Peyer's patch (tissue), 4 donors: Measurements from ENCODE around the gene MRPL50. TPM values are rescaled to one million over a fixed set of nuclear protein-coding genes. Genes with fewer than 3 reads are reported as not detected.
A peak's percentile ranks its signal among the peaks of the same experiment; 100 is the strongest.

Experiments
- DNase-seq, 3 donors: peaks; one replicate each; pipeline ENCODE4 v3.0.0-alpha.2; 2017 to 2019
- H3K27ac ChIP-seq, 4 donors: fragments of 200-600 bp; sonication (generic); one replicate each; pipeline ENCODE4 v1.5.1; 2016 to 2019
- H3K27me3 ChIP-seq, 2 donors: fragments of 200-600 bp; sonication (generic); one replicate each; pipeline ENCODE4 v1.5.1; 2019
- H3K36me3 ChIP-seq, 3 donors: fragments of 200-600 bp; sonication (generic); one replicate each; pipeline ENCODE4 v1.5.1; 2016 to 2019
- H3K4me1 ChIP-seq, 4 donors: fragments of 200-600 bp; sonication (generic); one replicate each; pipeline ENCODE4 v1.5.1; 2016 to 2019
- H3K4me3 ChIP-seq, 4 donors: fragments of 200-600 bp; sonication (generic); 1 replicate in 3 of 4; 2 replicates in 1 of 4; pipeline ENCODE4 v1.5.1; 2016 to 2019; ENCODE audit warnings: mild to moderate bottlenecking in 1 of 4
- H3K9me3 ChIP-seq, 4 donors: fragments of 200-600 bp; sonication (generic); one replicate each; pipeline ENCODE4 v1.5.1; 2016 to 2019; ENCODE audit warnings: mild to moderate bottlenecking in 1 of 4
- POLR2A ChIP-seq, 2 donors: fragments of 450-650 bp; IDR thresholded peaks; one replicate each; pipeline ENCODE4 v1.5.1; 2017; ENCODE audit warnings: antibody characterized with exemption in 2 of 2, mild to moderate bottlenecking in 2 of 2, moderate library complexity in 2 of 2
- total RNA-seq, 4 donors: library from RNA; depleted of rRNA; stranded (reverse); fragments of >200 nt; gene quantifications; one replicate each; pipeline ENCODE4 v1.1.0, GENCODE V29; 2016
- TF ChIP-seq, protein P1 (sequence below), 6 experiments: fragments of 450-650 bp in 4 of 6; fragments of 200-600 bp in 2 of 6; sonication (generic) in 1 of 6; IDR thresholded peaks; one replicate each; pipeline ENCODE4 v1.5.1; 2017 to 2019; ENCODE audit warnings: antibody characterized with exemption in 6 of 6, mild to moderate bottlenecking in 3 of 6, moderate library complexity in 1 of 6

Gene MRPL50
- total RNA-seq, 4 donors from 2014 or later = 5.3 to 10.7 (median 8.9) TPM

DNA sequence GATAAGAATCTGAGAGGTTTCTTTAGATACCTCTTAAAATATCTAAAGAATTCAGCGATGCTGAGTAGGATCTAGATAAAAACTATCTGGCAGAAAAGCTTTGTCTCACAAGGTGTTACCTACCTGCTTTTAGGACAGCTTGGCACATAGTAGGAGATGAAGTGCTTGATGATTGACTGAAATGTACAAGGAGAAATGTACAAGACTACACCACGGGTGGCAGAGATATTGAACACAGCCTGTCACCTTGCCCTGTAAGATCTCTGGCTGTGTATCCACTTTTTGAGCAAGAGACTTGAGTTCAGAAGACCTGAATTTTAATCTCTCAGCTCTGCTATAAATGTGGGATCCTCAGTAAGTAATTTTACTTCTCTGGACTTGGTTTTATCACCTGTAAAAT lies 21.4 kb upstream of the MRPL50 start:
- no peaks in the 10 kb centered on the region for H3K27me3 ChIP-seq
- no peak overlapping the region for H3K4me3 ChIP-seq
- TF ChIP-seq, protein P1, sequence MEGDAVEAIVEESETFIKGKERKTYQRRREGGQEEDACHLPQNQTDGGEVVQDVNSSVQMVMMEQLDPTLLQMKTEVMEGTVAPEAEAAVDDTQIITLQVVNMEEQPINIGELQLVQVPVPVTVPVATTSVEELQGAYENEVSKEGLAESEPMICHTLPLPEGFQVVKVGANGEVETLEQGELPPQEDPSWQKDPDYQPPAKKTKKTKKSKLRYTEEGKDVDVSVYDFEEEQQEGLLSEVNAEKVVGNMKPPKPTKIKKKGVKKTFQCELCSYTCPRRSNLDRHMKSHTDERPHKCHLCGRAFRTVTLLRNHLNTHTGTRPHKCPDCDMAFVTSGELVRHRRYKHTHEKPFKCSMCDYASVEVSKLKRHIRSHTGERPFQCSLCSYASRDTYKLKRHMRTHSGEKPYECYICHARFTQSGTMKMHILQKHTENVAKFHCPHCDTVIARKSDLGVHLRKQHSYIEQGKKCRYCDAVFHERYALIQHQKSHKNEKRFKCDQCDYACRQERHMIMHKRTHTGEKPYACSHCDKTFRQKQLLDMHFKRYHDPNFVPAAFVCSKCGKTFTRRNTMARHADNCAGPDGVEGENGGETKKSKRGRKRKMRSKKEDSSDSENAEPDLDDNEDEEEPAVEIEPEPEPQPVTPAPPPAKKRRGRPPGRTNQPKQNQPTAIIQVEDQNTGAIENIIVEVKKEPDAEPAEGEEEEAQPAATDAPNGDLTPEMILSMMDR (IDR thresholded peaks at IDR 0.05) = no peak
- no peak for TF ChIP-seq POLR2A (IDR thresholded peaks at IDR 0.05)

DNA sequence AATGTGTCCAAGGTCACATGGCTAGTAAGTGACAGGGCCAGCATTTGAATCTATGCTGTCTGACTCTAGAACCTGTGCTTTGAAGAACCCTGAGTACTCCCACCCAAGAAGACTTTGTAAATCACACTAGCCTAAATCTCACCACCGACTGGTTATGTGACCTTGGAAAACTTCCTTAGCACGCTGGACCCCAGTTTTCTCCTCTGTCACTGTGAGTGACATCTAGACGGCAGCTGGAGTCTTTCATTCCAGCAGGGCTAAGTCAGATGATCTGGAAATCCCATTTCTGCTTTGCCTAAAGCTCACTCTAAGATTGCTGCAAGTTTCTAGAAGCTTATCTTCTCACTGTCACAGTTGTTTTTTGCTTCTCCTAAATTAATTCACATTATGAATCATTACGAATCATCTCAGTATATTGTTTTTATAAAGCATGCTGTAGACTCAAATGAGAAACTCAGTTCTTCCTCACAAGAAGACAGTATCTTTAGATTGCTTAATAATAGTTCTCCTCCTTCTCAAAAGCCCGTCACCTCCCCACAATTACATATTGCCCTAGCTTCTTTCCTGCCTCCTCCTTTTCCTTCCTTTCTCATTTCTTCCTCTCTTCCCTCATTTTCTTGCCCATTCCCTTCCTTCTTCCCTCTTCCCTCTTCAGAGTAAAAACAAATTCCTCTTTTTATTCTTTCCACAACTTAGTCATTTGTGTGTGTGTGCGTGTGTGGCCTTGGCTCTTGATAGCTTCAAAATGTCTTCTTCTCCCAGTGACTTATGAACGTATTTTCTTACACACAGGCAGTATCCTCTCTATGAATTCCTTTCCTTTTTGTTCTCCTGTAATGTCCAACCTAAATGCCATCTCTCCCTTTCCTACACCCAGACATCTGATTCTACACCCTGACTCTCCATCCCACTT lies 20.4 kb upstream of the MRPL50 start:
- Histone ChIP-seq H3K27ac (peak overlapping the region in 1 of 4 donors; percentile 17), H3K9me3 (peaks cover 0 to 6% (median under 1%) of the 10 kb centered on the region in 4 donors)

More for the DNA sequence above, 21.4 kb upstream of the MRPL50 start:
- Histone ChIP-seq H3K36me3 (peaks cover 0 to 18% (median 0%) of the 10 kb centered on the region in 3 donors), H3K4me1 (no peaks in the 10 kb centered on the region), H3K9me3 (peaks cover 0 to 6% (median 0%) of the 10 kb centered on the region in 4 donors), H3K27ac (no peak overlapping the region)
- no peak for DNase-seq

DNA sequence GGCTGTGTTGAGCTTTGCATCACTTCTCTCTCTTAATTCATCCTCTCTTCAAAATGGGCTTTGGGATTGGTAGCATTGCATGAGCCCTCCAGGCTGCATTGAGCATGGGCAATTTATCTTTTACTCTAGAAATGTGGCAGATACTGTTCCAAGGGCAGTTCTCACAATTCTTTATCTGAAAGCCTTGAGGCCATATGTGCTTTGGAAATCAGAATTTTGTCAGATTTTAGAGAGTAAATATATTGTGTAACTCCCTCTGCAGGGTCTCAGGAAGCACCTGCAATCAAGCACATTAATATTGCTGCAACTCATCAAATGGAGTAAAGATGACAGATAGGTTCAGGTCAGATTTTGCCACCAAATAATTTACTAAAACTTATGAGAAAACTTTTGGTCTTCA lies 19.6 kb upstream of the MRPL50 start:
- no peak for DNase-seq
- H3K27ac ChIP-seq = no peak overlapping the region
- peaks cover 0 to 3% (median 0%) of the 10 kb centered on the region in 3 donors for H3K36me3 ChIP-seq
- no peaks in the 10 kb centered on the region for H3K27me3 ChIP-seq
- H3K4me1 ChIP-seq = no peaks in the 10 kb centered on the region
- TF ChIP-seq POLR2A (IDR thresholded peaks at IDR 0.05) = peak in 1 of 2 donors; percentile 1
- TF ChIP-seq, protein P1 (IDR thresholded peaks at IDR 0.05) = no peak
- no peak overlapping the region for H3K4me3 ChIP-seq
- peaks cover 0 to 9% (median 3%) of the 10 kb centered on the region in 4 donors for H3K9me3 ChIP-seq

More for the DNA sequence above, 20.4 kb upstream of the MRPL50 start:
- peaks cover 0 to 10% (median 0%) of the 10 kb centered on the region in 3 donors for H3K36me3 ChIP-seq
- TF ChIP-seq POLR2A (IDR thresholded peaks at IDR 0.05) = peak; percentile 10 to 17
- TF ChIP-seq, protein P1 (IDR thresholded peaks at IDR 0.05) = no peak
- no peak for DNase-seq
- H3K27me3 ChIP-seq = no peaks in the 10 kb centered on the region
- H3K4me3 ChIP-seq = no peak overlapping the region
- no peaks in the 10 kb centered on the region for H3K4me1 ChIP-seq

DNA sequence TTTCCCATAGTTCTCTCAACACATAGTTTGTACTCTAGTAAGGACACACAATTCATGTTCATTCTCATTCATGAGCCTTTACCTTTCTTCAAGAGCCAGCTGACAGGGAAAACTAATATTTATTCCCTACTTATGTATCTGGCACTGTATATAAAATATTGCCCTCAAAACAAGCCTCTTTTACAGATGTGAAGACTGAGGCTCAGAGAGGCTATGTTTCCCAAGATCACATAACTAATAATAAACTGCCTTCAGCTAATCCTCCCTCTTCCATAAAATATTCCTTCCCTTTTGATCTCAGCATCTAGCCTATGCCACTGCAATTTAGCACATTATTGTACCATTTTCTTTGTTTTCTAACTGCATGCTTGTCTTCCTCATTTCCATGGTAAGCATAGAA lies 19.0 kb upstream of the MRPL50 start:
- TF ChIP-seq, protein P1 (IDR thresholded peaks at IDR 0.05) = no peak
- TF ChIP-seq POLR2A (IDR thresholded peaks at IDR 0.05) = peak in 1 of 2 donors; percentile 34
- H3K4me1 ChIP-seq = no peaks in the 10 kb centered on the region
- H3K4me3 ChIP-seq = no peak overlapping the region
- no peak for DNase-seq
- H3K36me3 ChIP-seq = no peaks in the 10 kb centered on the region
- H3K27me3 ChIP-seq = no peaks in the 10 kb centered on the region
- H3K9me3 ChIP-seq = peaks cover 0 to 13% (median 4%) of the 10 kb centered on the region in 4 donors
- H3K27ac ChIP-seq = peak overlapping the region in 1 of 4 donors; percentile 16

DNA sequence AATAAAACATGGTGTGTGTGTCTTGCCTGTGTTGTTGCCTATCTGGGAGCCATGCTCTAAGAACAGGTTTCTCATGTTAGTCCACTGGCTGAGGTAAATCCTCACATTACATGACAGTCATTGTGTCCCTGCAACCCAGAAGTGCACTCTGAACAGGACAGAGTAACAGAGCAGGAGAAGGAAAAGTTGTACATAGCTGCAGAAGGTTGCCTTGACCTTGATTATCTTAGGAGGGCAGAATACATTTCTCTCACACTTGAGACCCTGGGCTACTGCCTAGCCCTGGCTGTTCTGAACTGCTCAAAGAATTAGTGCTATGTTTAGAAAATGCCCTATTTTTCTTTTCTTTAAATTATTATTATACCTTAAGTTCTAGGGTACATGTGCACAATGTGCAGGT lies 17.2 kb upstream of the MRPL50 start:
- Histone ChIP-seq H3K27ac (no peak overlapping the region), H3K4me3 (no peak overlapping the region), H3K4me1 (no peaks in the 10 kb centered on the region), H3K9me3 (peaks cover 0 to 27% (median 8%) of the 10 kb centered on the region in 4 donors), H3K36me3 (no peaks in the 10 kb centered on the region), H3K27me3 (no peaks in the 10 kb centered on the region)
- TF ChIP-seq, protein P1 (IDR thresholded peaks at IDR 0.05) = no peak
- TF ChIP-seq POLR2A (IDR thresholded peaks at IDR 0.05) = peak in 1 of 2 donors; percentile 4
- DNase-seq = no peak
